Common myeloid progenitor, CD34-positive (primary cell): ENCODE results near the gene PDE6B.

Experiments
- CTCF ChIA-PET: fragments of 350-600 bp; sonication (Branson Sonifier 250); formaldehyde crosslinking; loops from one replicate; lab custom pipeline; 2021; ENCODE audit warnings: antibody characterized with exemption; lab: Charles Lee
- POLR2A ChIA-PET: fragments of 350-600 bp; sonication (Branson Sonifier 250); formaldehyde crosslinking; loops from one replicate; lab custom pipeline; 2021; ENCODE audit warnings: antibody characterized with exemption; lab: Charles Lee
- DNase-seq, 3 donors: peaks; one replicate each; pipeline versions ENCODE4 v3.0.0 to v3.0.0-alpha.2; 2013
- H3K27ac ChIP-seq, 2 experiments: 1 replicate in 1 of 2; 2 replicates in 1 of 2; pipeline ENCODE4 v1.7.0; 2013; ENCODE audit warnings: inconsistent platforms in 2 of 2, low read length in 2 of 2, mild to moderate bottlenecking in 2 of 2, low read depth in 1 of 2, moderate library complexity in 1 of 2; ENCODE audit not compliant: severe bottlenecking in 2 of 2, insufficient read depth in 1 of 2, poor library complexity in 1 of 2
- H3K27me3 ChIP-seq, 5 experiments: replicated peaks in 2 of 5; 1 replicate in 3 of 5; 2 replicates in 2 of 5; pipeline versions ENCODE4 v1.6.1 to v1.7.0; 2013; ENCODE audit warnings: low read length in 4 of 5, mild to moderate bottlenecking in 2 of 5, moderate library complexity in 2 of 5, inconsistent platforms in 1 of 5; ENCODE audit not compliant: insufficient read depth in 5 of 5, control insufficient read depth in 4 of 5
- H3K36me3 ChIP-seq, 4 experiments: 1 replicate in 2 of 4; 2 replicates in 2 of 4; pipeline versions ENCODE4 v1.6.1 to v1.7.0; 2013; ENCODE audit warnings: low read length in 3 of 4, control low read depth in 1 of 4, mild to moderate bottlenecking in 1 of 4; ENCODE audit not compliant: control insufficient read depth in 4 of 4, insufficient read depth in 4 of 4
- H3K4me1 ChIP-seq, 4 experiments: 1 replicate in 3 of 4; 2 replicates in 1 of 4; pipeline versions ENCODE4 v1.6.1 to v1.7.1; 2013; ENCODE audit warnings: low read length in 3 of 4, mild to moderate bottlenecking in 3 of 4, control low read depth in 1 of 4, inconsistent platforms in 1 of 4, moderate library complexity in 1 of 4; ENCODE audit not compliant: control insufficient read depth in 4 of 4, insufficient read depth in 4 of 4; ENCODE audit errors: control extremely low read depth in 1 of 4
- H3K4me3 ChIP-seq, 7 experiments: 1 replicate in 4 of 7; 2 replicates in 3 of 7; pipeline versions ENCODE4 v1.5.1 to v1.7.0; 2013; ENCODE audit warnings: mild to moderate bottlenecking in 7 of 7, low read length in 6 of 7, moderate library complexity in 6 of 7, inconsistent platforms in 2 of 7, low read depth in 2 of 7, control low read depth in 1 of 7; ENCODE audit not compliant: insufficient read depth in 4 of 7, control insufficient read depth in 1 of 7; ENCODE audit errors: extremely low read depth in 1 of 7
- H3K9me3 ChIP-seq, 5 experiments: 1 replicate in 4 of 5; 2 replicates in 1 of 5; pipeline versions ENCODE4 v1.6.1 to v1.7.1; 2013; ENCODE audit warnings: low read length in 4 of 5, mild to moderate bottlenecking in 2 of 5, inconsistent platforms in 1 of 5, low read depth in 1 of 5, moderate library complexity in 1 of 5; ENCODE audit not compliant: control insufficient read depth in 4 of 5, insufficient read depth in 2 of 5; ENCODE audit errors: control extremely low read depth in 1 of 5
- WGBS: methylation state at CpG from one replicate; pipeline ENCODE4 v1.1.5; 2013; ENCODE audit not compliant: insufficient coverage; 5-methylcytosine and 5-hydroxymethylcytosine counted together

Gene PDE6B

DNA sequence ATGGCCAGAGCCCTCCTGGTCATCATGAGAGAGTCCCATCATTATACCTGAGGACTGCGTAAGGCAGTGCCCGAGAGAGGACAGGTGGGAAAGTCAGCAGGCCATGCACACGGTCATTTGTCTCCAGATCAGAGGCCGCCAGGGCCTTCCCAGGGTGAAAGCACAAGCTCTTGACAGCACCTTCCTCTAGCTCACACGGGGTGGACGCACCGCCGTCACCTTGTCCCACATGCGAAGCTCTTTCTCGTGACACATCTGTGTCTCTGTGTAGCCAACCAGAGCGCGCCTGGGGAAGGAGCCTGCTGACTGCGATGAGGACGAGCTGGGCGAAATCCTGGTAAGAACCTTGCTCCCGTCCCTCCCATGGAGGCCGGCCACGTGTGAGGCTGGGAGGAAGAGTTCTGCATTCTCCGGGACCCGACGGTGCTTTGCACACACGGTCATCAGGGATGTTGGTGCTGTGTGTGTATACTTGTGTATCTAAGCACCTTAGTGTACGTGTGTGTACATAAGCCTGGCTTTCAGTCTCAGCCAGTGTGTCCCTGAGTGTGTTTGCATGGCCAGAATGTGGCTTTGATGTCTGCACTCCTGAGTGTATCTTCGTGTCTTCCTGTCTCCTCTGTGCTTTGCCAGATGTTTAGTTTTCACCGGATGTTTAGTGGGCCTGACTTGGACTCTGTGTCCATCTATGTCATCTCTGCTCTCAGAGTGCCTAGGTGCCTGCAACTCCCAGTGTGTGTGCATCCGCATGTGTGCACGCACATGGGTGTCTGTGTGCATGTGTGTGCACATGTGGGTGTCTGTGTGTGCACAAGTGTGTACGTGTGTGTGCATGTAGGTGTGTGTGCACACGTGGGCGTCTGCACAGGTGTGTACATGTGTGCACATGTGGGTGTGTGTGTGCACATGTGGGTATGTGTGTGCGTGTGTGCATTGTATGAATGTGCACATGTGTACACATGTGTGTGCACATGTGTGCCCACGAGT is 33.6 kb downstream of the PDE6B start:
- 97% methylated on average over 23 of the region's 32 CpGs for WGBS
- Histone ChIP-seq H3K36me3 (peaks cover 0 to 18% (median 8%) of the 10 kb centered on the region in 4 experiments), H3K27me3 (peaks cover 0 to 14% (median 0%) of the 10 kb centered on the region in 5 experiments), H3K27ac (no peak overlapping the region), H3K4me1 (peaks cover 0 to 9% (median 8%) of the 10 kb centered on the region in 4 experiments), H3K9me3 (no peaks in the 10 kb centered on the region), H3K4me3 (no peak overlapping the region)
- ChIA-PET CTCF (no interaction called here), POLR2A (no interaction called here)
- DNase-seq = peak in 2 of 3 donors; percentile 17 to 36

DNA sequence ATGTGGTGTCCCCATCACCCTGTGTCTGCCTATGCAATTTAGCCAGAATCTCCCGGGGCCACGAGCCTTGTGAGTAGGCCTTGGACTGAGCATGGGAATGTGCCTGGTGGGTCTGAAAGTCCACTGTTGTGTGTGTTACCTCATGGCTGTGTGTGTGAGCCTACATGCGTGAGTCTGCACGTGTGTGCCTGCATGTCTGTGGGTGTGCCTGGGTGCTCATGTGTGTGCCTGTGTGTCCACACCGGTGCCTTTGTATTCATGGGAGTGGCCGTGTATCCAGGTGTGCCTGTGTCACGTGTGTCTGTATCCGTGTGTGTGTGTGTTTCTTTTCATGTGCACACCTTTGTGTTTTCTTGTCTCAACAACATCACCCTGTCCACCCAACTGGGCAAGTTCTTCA is 34.5 kb downstream of the PDE6B start:
- no peak for DNase-seq
- POLR2A ChIA-PET = no interaction called here
- Histone ChIP-seq H3K27ac (no peak overlapping the region), H3K27me3 (peaks cover 0 to 9% (median 0%) of the 10 kb centered on the region in 5 experiments), H3K36me3 (peaks cover 0 to 18% (median 8%) of the 10 kb centered on the region in 4 experiments), H3K4me1 (peaks cover 0 to 17% (median 16%) of the 10 kb centered on the region in 4 experiments), H3K9me3 (no peaks in the 10 kb centered on the region), H3K4me3 (no peak overlapping the region)
- CTCF ChIA-PET = no interaction called here
- 96% methylated on average over 4 of the region's 8 CpGs for WGBS

DNA sequence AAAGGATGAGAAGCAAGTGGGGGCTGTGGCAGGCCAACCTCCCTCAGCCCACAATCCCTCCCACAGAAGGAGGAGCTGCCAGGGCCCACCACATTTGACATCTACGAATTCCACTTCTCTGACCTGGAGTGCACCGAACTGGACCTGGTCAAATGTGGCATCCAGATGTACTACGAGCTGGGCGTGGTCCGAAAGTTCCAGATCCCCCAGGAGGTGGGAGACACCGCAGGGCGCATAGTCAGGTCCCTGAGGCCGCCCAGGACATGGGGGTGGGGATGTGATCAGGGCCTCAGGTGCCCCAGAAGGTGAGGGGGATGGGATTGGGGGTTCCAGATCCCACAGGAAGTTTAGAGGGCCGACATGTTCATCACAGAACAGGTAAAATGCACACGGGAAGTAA is 35.0 kb downstream of the PDE6B start:
- Histone ChIP-seq H3K27ac (no peak overlapping the region), H3K4me3 (no peak overlapping the region), H3K4me1 (peaks cover 0 to 21% (median 16%) of the 10 kb centered on the region in 4 experiments), H3K9me3 (no peaks in the 10 kb centered on the region), H3K36me3 (peaks cover 0 to 18% (median 8%) of the 10 kb centered on the region in 4 experiments), H3K27me3 (peaks cover 0 to 4% (median 0%) of the 10 kb centered on the region in 5 experiments)
- 96% methylated on average over 8 of the region's 10 CpGs for WGBS
- CTCF ChIA-PET = no interaction called here
- no peak for DNase-seq
- POLR2A ChIA-PET = no interaction called here

DNA sequence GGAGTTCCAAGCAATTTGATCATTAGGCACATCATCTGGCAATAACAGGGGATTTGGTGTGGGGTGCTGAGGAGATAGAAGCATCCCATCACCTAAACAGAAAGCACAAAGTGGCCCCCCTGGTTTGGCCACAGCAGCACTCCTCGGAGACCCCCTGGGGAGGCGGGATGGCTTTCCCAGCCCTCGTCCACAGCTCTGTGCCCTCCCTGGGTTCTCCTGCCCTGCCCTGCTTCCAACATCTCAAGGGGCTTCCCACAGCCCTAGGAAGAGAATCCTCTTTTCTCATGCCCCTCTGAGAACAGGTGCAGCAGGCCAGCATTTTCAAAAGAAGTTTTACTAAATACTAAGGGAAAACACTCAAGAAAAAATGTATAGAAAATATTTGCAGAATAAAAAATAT is 35.9 kb downstream of the PDE6B start:
- ChIA-PET POLR2A (no interaction called here), CTCF (no interaction called here)

DNA sequence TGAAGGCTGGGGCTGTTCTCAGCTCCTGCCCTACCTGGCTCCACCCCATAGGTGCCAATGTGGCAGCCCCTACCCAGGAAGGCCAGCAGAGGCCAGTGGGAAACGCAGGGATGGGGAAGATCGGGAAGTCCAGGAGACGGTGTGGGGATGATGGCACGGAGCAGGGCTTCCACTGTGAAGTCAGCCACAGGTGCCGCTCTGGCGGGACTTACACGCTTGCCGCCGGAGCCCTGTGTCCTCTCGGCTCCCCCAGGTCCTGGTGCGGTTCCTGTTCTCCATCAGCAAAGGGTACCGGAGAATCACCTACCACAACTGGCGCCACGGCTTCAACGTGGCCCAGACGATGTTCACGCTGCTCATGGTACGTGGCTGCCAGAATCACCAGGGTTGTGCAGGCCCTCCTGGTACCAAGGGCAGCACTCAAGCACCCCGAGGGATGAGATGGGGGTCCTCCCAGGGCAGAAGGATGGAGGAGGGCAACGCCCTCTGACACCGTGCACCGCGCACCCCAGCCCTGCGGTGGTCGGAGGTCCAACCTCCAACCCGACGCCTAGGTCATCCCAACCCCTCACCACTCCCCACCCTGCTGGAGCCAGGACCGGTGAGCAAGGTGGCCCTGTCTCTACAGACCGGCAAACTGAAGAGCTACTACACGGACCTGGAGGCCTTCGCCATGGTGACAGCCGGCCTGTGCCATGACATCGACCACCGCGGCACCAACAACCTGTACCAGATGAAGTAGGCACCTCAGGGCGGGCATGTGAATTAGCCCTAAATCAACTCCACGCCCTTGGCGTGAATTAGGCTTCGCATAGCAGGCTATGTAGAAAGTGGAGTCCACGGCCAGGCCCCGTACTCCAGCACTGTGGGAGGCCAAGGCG is 36.7 kb downstream of the PDE6B start:
- no peak overlapping the region for H3K27ac ChIP-seq
- no peak for DNase-seq
- no peak overlapping the region for H3K4me3 ChIP-seq
- 96% methylated on average over 36 of the region's 42 CpGs for WGBS
- no peaks in the 10 kb centered on the region for H3K27me3 ChIP-seq
- ChIA-PET CTCF (interaction anchor here (1.1 kb wide), 1 partner anchor 420 kb away, joined by 4 read pairs; no protein-coding TSS in a partner anchor), POLR2A (interaction anchor here (0.6 kb wide), 1 partner anchor 25 kb away, joined by 3 read pairs; no protein-coding TSS in a partner anchor)
- no peaks in the 10 kb centered on the region for H3K9me3 ChIP-seq
- peaks cover 0 to 22% (median 16%) of the 10 kb centered on the region in 4 experiments for H3K4me1 ChIP-seq
- H3K36me3 ChIP-seq = peaks cover 0 to 18% (median 8%) of the 10 kb centered on the region in 4 experiments

More for the DNA sequence above, 35.9 kb downstream of the PDE6B start:
- Histone ChIP-seq H3K9me3 (no peaks in the 10 kb centered on the region), H3K27ac (no peak overlapping the region), H3K27me3 (no peaks in the 10 kb centered on the region), H3K4me3 (no peak overlapping the region), H3K36me3 (peaks cover 0 to 18% (median 8%) of the 10 kb centered on the region in 4 experiments), H3K4me1 (peaks cover 0 to 22% (median 16%) of the 10 kb centered on the region in 4 experiments)
- WGBS = 96% methylated on average over 3 of the region's 3 CpGs
- no peak for DNase-seq

DNA sequence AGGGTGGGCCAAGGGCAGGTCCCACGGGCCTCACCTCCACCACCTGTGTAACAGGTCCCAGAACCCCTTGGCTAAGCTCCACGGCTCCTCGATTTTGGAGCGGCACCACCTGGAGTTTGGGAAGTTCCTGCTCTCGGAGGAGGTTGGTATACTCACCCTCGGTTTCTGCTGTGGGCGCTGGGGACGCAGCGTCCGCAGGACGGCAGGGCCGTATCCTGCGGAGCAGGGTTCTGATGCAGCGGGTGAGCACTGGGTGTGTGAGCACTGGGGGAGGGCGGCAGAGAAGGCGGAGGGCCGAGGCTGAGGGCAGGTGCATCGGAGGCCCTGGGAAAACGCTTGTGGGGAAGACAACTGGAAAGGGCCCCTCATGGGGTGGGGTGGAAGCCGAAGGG is 37.7 kb downstream of the PDE6B start:
- Histone ChIP-seq H3K9me3 (no peaks in the 10 kb centered on the region), H3K36me3 (peaks cover 0 to 18% (median 8%) of the 10 kb centered on the region in 4 experiments), H3K4me1 (peaks cover 0 to 22% (median 16%) of the 10 kb centered on the region in 4 experiments), H3K27me3 (no peaks in the 10 kb centered on the region), H3K27ac (peak overlapping the region in 1 of 2 experiments; percentile 79), H3K4me3 (peak overlapping the region; percentile 67 to 94 (median 84))
- WGBS = 32% methylated on average over 16 of the region's 20 CpGs
- DNase-seq = no peak
- POLR2A ChIA-PET = no interaction called here
- CTCF ChIA-PET = interaction anchor here (1.1 kb wide), 1 partner anchor 421 kb away, joined by 4 read pairs; no protein-coding TSS in a partner anchor
